Stomach (tissue), 9 donors: ENCODE results near the gene STX1B. TPM values are rescaled to one million over a fixed set of nuclear protein-coding genes. Genes with fewer than 3 reads are reported as not detected.
"Not testable (repeated sequence)": the region's sequence is repeated elsewhere in the genome, so short reads cannot be mapped to it uniquely, and the experiment has no call there.

Source experiments
- DNase-seq, 2 donors: peaks; one replicate each; pipeline versions ENCODE4 v3.0.0 to v3.0.0-alpha.2; 2013 to 2019
- H3K27ac ChIP-seq, 5 donors: fragments of 200-600 bp in 4 of 5; sonication (generic) in 4 of 5; one replicate each; pipeline ENCODE4 v1.5.1; 2013 to 2019; ENCODE audit warnings: mild to moderate bottlenecking in 1 of 5, moderate library complexity in 1 of 5
- H3K27me3 ChIP-seq, 3 donors: fragments of 200-600 bp; sonication (generic); one replicate each; pipeline ENCODE4 v1.5.1; 2017 to 2019; ENCODE audit warnings: mixed run types in 1 of 3
- H3K36me3 ChIP-seq, 4 donors: fragments of 200-600 bp; sonication (generic); 1 replicate in 3 of 4; 2 replicates in 1 of 4; pipeline ENCODE4 v1.5.1; 2016 to 2019
- H3K4me1 ChIP-seq, 4 donors: fragments of 200-600 bp; sonication (generic); one replicate each; pipeline ENCODE4 v1.5.1; 2016 to 2019
- H3K4me3 ChIP-seq, 4 donors: fragments of 200-600 bp; sonication (generic) in 3 of 4; one replicate each; pipeline ENCODE4 v1.5.1; 2016 to 2019; ENCODE audit warnings: mild to moderate bottlenecking in 1 of 4
- H3K9me3 ChIP-seq, 4 donors: fragments of 200-600 bp; sonication (generic); one replicate each; pipeline ENCODE4 v1.5.1; 2016 to 2019
- CTCF ChIP-seq, 7 experiments: fragments of 450-650 bp in 4 of 7; fragments of 200-600 bp in 3 of 7; sonication (generic) in 3 of 7; IDR thresholded peaks; one replicate each; pipeline ENCODE4 v1.5.1; 2016 to 2019; ENCODE audit warnings: antibody characterized with exemption in 7 of 7, control low read depth in 2 of 7, mild to moderate bottlenecking in 1 of 7
- EP300 ChIP-seq: sonication (generic); formaldehyde crosslinking; IDR thresholded peaks from one replicate; pipeline ENCODE4 v1.6.1; 2017; ENCODE audit warnings: antibody characterized with exemption
- POLR2A ChIP-seq, 4 donors: fragments of 450-650 bp; IDR thresholded peaks; one replicate each; pipeline ENCODE4 v1.6.1; 2016; ENCODE audit warnings: antibody characterized with exemption in 4 of 4, control low read depth in 2 of 4, mild to moderate bottlenecking in 1 of 4, moderate library complexity in 1 of 4
- POLR2AphosphoS5 ChIP-seq, 3 donors: sonication (generic); formaldehyde crosslinking; IDR thresholded peaks; one replicate each; pipeline ENCODE4 v1.6.1; 2016; ENCODE audit warnings: antibody characterized with exemption in 3 of 3
- WGBS, 5 donors: extraction: QIAGEN DNeasy Blood & Tissue Kit in 3 of 5; methylation state at CpG; one replicate each; pipeline versions ENCODE4 v1.1.5 to v1.1.7; 2013 to 2018; 5-methylcytosine and 5-hydroxymethylcytosine counted together
- intact Hi-C: fragments of 100-400 bp; cut with DNase I; formaldehyde crosslinking; loops from one replicate; pipeline ENCODE4 v1.15.1; 2023; ENCODE audit warnings: low total_unique reads
- polyA plus RNA-seq, 3 donors: library from polyadenylated mRNA; stranded (reverse); fragments of 200-250 nt; gene quantifications; one replicate each; pipeline ENCODE4 v1.2.3, GENCODE V29; 2013
- total RNA-seq, 5 donors: library from RNA; depleted of rRNA; stranded (reverse); fragments of >200 nt; gene quantifications; one replicate each; pipeline versions ENCODE4 v1.1.0 to v1.2.3, GENCODE V29; 2014 to 2016
- donor health status: healthy with polysubstance abuse.
- donor health status: Bipolar disorder and iron deficiency.
- donor health status: healthy.

Gene STX1B
- total and polyA plus RNA-seq, 8 donors: 0.15 to 1.00 (median 0.66) TPM; not detected in 4

DNA sequence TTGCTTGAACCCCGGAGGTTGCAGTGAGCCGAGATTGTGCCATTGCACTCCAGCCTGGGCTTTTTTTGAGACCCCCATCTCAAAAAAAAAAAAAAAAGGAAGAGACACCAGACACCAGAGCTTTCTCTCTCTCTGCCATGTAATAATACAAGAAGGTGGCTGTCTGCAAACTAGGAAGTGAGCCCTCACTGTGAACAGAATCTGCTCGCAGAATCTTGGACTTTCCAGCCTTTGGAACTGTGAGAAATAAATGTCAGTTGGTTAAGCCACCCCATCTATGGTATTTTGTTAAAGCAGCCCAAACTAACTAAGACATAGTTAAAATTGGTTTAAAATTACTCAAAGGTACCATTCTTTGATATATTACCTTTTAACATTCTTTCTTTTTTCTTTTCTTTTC is 10.1 kb upstream of the STX1B start:
- Histone ChIP-seq H3K27ac (no peak overlapping the region), H3K36me3 (no peaks in the 10 kb centered on the region), H3K27me3 (peaks cover 0 to 18% (median 0%) of the 10 kb centered on the region in 3 donors), H3K9me3 (no peaks in the 10 kb centered on the region), H3K4me3 (no peak overlapping the region), H3K4me1 (peaks cover 0 to 14% (median 4%) of the 10 kb centered on the region in 4 donors)
- WGBS, 5 donors: 89 to 96% (median 93%) methylated on average over 3 of the region's 3 CpGs
- DNase-seq: no peak
- TF ChIP-seq EP300 (no peak), POLR2A (IDR thresholded peaks at IDR 0.05) (no peak), POLR2AphosphoS5 (IDR thresholded peaks at IDR 0.05) (no peak), CTCF (IDR thresholded peaks at IDR 0.05) (no peak)
- intact Hi-C loops: no loop called here

DNA sequence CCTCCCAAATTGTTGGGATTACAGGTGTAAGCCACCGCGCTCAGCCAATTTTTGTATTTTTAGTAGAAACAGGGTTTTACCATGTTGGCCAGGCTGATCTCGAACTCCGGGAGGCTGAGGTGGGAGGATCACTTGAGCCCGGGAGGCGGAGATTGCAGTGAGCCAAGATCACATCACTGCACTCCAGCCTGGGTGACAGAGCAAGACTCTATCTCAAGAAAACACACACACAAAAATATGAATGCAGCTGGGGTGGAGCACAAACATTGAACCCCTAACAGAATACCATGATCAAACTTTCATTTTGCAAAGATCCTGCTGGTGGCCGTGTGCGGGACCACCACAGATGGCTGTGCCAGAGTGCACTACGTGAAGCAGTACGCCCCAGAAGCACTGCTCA is 7.3 kb upstream of the STX1B start:
- peaks cover 0 to 34% (median 0%) of the 10 kb centered on the region in 3 donors for H3K27me3 ChIP-seq
- H3K9me3 ChIP-seq, H3K4me1 ChIP-seq, intact Hi-C loops, H3K27ac ChIP-seq, H3K4me3 ChIP-seq, H3K36me3 ChIP-seq, DNase-seq: not testable (repeated sequence)
- 87 to 96% (median 93%) methylated on average over 10 of the region's 10 CpGs for WGBS, 5 donors

- peak in 1 of 2 donors; percentile 33 for DNase-seq
- 63 to 71% (median 67%) methylated on average over 6 of the region's 6 CpGs for WGBS, 5 donors
- peaks cover 0 to 1% (median under 1%) of the 10 kb centered on the region in 4 donors for H3K4me1 ChIP-seq
- no peaks in the 10 kb centered on the region for H3K9me3 ChIP-seq
- peaks cover under 1 to 51% (median 15%) of the 10 kb centered on the region in 3 donors for H3K27me3 ChIP-seq
- TF ChIP-seq CTCF (IDR thresholded peaks at IDR 0.05): no peak
- no peak for TF ChIP-seq POLR2AphosphoS5 (IDR thresholded peaks at IDR 0.05)
- TF ChIP-seq EP300: no peak
- H3K36me3 ChIP-seq: no peaks in the 10 kb centered on the region
- intact Hi-C loops: no loop called here
- no peak overlapping the region for H3K27ac ChIP-seq
- H3K4me3 ChIP-seq: no peak overlapping the region
These were observed 5.6 kb upstream of the STX1B start for GRCh38 chr16:31016018-31016417.

- H3K9me3 ChIP-seq, H3K36me3 ChIP-seq, H3K4me3 ChIP-seq, H3K4me1 ChIP-seq, H3K27ac ChIP-seq, intact Hi-C loops, DNase-seq: not testable (repeated sequence)
- peaks cover 4 to 79% (median 42%) of the 10 kb centered on the region in 3 donors for H3K27me3 ChIP-seq
These were observed 2.9 kb upstream of the STX1B start for GRCh38 chr16:31013292-31013691.

DNA sequence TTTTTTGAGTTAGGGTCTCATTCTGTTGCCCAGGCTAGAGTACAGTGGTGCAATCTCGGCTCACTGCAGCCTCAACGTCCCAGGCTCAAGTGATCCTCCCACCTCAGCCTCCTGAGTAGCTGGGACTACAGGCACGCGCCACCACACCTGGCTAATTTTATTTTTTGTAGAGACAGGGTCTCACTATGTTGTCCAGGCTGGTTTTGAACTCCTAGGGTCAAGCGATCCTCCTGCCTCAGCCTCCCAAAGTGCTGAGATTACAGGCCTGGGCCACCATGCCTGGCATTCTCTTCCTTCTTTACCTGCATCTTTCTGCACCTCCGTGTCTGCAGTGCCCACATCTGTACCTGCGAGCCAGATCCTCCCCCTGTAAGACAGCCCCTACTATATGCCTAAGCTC is 1.4 kb upstream of the STX1B start:
- H3K36me3 ChIP-seq, H3K4me3 ChIP-seq, intact Hi-C loops, H3K4me1 ChIP-seq, H3K27ac ChIP-seq, H3K9me3 ChIP-seq, DNase-seq: not testable (repeated sequence)
- peaks cover 4 to 86% (median 51%) of the 10 kb centered on the region in 3 donors for H3K27me3 ChIP-seq
- 82 to 86% (median 85%) methylated on average over 7 of the region's 7 CpGs for WGBS, 5 donors

GRCh38 chr16:31009894-31010584 is 399 bp downstream of the STX1B start:
- 11 to 27% (median 15%) methylated on average over 16 to 36 of the region's 36 CpGs for WGBS, 5 donors
- no peak overlapping the region for H3K27ac ChIP-seq
- TF ChIP-seq POLR2AphosphoS5 (IDR thresholded peaks at IDR 0.05): no peak
- no peak for TF ChIP-seq POLR2A (IDR thresholded peaks at IDR 0.05)
- no peak for TF ChIP-seq EP300
- no peak for TF ChIP-seq CTCF (IDR thresholded peaks at IDR 0.05)
- peaks cover 4 to 86% (median 54%) of the 10 kb centered on the region in 3 donors for H3K27me3 ChIP-seq
- H3K4me1 ChIP-seq: peaks cover 0 to 9% (median 7%) of the 10 kb centered on the region in 4 donors
- no peaks in the 10 kb centered on the region for H3K9me3 ChIP-seq
- H3K36me3 ChIP-seq: no peaks in the 10 kb centered on the region
- no peak for DNase-seq
- intact Hi-C loops: no loop called here
- peak overlapping the region in 2 of 4 donors; percentile 11 to 16 for H3K4me3 ChIP-seq
